ENCODE results near the gene ITGB3BP.

Gene ITGB3BP

GRCh38 chr1:63555480-63555879 lies 32.5 kb upstream of the ITGB3BP start (continued):
- TF ChIP-seq ZSCAN5A (tag by site-specific recombination; IDR thresholded peaks at IDR 0.05), result no peak
- TF ChIP-seq ZNF132 (tag by site-specific recombination; IDR thresholded peaks at IDR 0.05; ENCODE audit: borderline replicate concordance), result no peak

- CTCF ChIA-PET, result interaction anchor here (1.1 to 1.2 kb wide), 3 partner anchors 8 to 11 kb away, joined by 3 to 4 read pairs (median 3); no protein-coding TSS in a partner anchor
- Histone ChIP-seq H3K27ac (ENCODE audit: extremely low read depth, low read depth, low read length) (no peak overlapping the region), H3K4me3 (ENCODE audit: low read depth, low read length) (no peak overlapping the region), H3K36me3 (ENCODE audit: control insufficient read depth in 2 of 2, insufficient read depth in 1 of 2, low read length in 2 of 2) (peaks cover 0 to 10% of the 10 kb centered on the region in 2 experiments; a peak in 2 of 3 replicates), H3K4me1 (ENCODE audit: control insufficient read depth, insufficient read depth, low read length) (no peaks in the 10 kb centered on the region), H3K9me3 (ENCODE audit: control insufficient read depth, insufficient read depth, low read depth, low read length) (no peaks in the 10 kb centered on the region)
- TF ChIP-seq ZNF132 (tag by site-specific recombination; IDR thresholded peaks at IDR 0.05; ENCODE audit: borderline replicate concordance) (no peak), ZBTB20 (tag by site-specific recombination; IDR thresholded peaks at IDR 0.05) (no peak), ZNF248 (tag by site-specific recombination; IDR thresholded peaks at IDR 0.05) (no peak), HOXA7 (CRISPR knock-in tag; IDR thresholded peaks at IDR 0.05; ENCODE audit: borderline replicate concordance) (no peak), ZNF184 (tag by site-specific recombination; IDR thresholded peaks at IDR 0.05) (no peak), ATF2 (tag by site-specific recombination; IDR thresholded peaks at IDR 0.05; ENCODE audit: low read depth) (no peak), ZNF571 (tag by site-specific recombination; IDR thresholded peaks at IDR 0.05) (no peak), ZNF518A (tag by site-specific recombination; conservative IDR thresholded peaks at IDR 0.05; ENCODE audit: low read depth) (no peak), ZNF214 (tag by site-specific recombination; IDR thresholded peaks at IDR 0.05; ENCODE audit: borderline replicate concordance) (no peak), ZBTB1 (tag by site-specific recombination; IDR thresholded peaks at IDR 0.05) (no peak), REST (tag by site-specific recombination; IDR thresholded peaks at IDR 0.05) (no peak), ZBTB10 (tag by site-specific recombination; IDR thresholded peaks at IDR 0.05) (no peak)
- POLR2A ChIA-PET, result no interaction called here
These were observed 25.9 kb upstream of the ITGB3BP start for GRCh38 chr1:63548877-63549276.

Data from HEK293 (cell line).